GM12865 (cell line): ENCODE measurements around the gene SNX9.
A peak's percentile ranks its signal among the peaks of the same experiment; 100 is the strongest.

Source experiments
- DNase-seq: peaks from one replicate; pipeline ENCODE4 v3.0.0; 2010; ENCODE audit warnings: low read depth
- H3K4me3 ChIP-seq: 2 replicates; pipeline ENCODE4 v1.5.1; 2011; ENCODE audit warnings: mild to moderate bottlenecking, low read depth, low read length, control low read depth
- TF ChIP-seq, protein P1 (sequence below): IDR thresholded peaks from 2 replicates; pipeline ENCODE4 v1.5.1; 2011; ENCODE audit warnings: low read length, control low read depth, low read depth, inconsistent platforms; ENCODE audit not compliant: insufficient read depth; ENCODE audit errors: missing control alignments

Gene SNX9

DNA sequence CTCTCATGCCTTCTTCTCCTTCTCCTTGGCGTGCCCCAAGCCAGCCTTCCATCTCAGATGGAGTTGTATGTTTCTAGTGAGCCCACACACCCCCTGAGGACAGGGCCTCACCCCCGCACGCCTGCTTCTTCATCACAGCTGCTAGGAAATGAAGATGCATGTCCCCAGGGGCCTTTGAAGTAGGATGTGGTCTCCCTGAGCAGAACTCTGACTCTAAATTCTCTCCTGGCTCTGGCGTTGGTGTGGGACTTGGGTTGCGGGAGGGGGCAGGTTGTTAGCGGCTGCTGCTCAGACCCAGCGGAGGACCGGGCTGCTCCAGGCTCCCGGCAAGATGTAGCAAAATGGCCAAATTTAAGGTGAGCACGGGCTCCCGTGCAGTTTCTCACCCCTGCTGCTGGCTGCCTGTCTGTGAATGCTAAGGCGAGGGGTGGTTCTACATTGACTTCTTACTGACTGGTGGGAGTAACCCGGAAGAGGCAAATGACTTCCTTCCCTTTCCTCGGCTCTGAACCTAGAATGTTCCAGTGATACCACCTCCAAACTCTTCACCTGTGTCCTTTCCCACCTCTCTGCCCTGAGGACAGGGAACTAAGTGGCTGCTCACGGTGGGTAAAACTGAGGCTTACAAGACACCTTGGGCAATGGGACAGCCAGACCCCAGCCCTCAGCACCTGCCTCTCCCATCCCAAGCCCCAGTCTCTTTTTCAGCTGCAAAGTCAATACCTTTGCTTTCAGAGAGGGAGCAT is 167.4 kb downstream of the SNX9 start:
- H3K4me3 ChIP-seq = no peak overlapping the region
- TF ChIP-seq, protein P1, sequence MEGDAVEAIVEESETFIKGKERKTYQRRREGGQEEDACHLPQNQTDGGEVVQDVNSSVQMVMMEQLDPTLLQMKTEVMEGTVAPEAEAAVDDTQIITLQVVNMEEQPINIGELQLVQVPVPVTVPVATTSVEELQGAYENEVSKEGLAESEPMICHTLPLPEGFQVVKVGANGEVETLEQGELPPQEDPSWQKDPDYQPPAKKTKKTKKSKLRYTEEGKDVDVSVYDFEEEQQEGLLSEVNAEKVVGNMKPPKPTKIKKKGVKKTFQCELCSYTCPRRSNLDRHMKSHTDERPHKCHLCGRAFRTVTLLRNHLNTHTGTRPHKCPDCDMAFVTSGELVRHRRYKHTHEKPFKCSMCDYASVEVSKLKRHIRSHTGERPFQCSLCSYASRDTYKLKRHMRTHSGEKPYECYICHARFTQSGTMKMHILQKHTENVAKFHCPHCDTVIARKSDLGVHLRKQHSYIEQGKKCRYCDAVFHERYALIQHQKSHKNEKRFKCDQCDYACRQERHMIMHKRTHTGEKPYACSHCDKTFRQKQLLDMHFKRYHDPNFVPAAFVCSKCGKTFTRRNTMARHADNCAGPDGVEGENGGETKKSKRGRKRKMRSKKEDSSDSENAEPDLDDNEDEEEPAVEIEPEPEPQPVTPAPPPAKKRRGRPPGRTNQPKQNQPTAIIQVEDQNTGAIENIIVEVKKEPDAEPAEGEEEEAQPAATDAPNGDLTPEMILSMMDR = no peak
- peak; percentile 43 for DNase-seq

DNA sequence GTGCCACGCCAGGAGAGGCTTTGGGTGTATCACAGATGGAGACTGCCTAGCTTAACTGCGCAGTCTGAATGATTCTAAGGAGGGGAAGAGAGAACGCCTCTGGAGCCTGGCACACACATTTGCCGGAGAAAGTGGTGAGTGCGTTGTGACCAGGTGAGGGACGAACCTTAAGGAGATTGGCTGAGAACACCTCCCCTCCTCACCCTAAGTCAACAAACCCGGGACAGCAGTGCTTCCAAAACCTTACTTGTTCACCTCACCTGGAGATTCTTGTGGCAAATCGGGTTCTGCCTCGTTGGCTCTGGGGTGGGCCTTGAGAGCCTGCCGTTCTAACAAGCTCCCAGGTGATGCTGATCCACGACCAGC is 168.0 kb downstream of the SNX9 start:
- no peak overlapping the region for H3K4me3 ChIP-seq
- TF ChIP-seq, protein P1 = no peak
- DNase-seq = no peak

DNA sequence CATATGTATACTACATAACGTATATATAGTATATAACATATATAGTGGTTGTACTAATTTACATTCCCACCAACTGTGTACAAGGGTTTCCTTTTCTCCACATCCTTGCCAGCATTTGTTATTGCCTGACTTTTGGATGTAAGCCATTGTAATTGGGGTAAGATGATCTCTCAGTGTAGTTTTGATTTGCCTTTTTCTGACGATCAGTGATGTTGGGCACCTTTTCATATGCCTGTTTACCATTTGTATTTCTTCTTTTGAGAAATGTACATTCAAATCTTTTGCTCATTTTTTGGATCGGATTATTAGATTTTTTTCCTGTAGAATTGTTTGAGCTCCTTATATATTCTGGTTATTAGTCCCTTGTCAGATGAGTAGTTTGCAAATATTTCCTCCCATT is 170.0 kb downstream of the SNX9 start:
- TF ChIP-seq, protein P1 = no peak
- H3K4me3 ChIP-seq = no peak overlapping the region
- no peak for DNase-seq

DNA sequence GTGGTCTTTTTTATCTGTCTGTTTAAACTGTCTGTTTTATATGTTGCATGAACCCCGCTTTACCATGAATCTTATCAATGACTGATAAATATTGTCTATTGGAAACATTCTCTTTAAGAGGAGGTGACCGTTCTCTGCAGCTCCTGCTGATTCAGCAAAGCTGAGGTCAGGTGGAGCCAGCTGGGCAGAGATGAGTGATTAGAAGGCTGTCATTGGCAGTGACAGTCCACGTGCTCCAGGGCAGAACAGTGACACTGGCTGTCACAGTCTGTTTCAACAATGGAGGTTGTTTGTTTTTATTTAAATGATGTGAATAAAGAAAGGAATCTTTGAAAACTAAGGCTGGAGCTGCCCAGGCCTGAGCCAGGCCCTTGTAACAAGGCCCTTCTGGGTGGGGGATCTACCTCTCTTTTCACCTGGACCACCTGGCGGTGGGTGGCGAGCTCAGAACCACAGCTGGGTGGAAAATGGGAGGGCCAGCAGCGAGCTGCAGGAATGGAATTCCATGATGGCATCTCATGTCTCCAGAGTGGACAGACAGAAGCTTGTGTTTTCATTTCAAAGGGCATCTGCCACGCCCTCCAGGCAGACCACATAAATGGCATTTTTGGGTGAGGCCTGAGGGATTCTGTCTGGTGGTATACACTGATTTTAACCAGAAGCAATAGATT is 171.2 kb downstream of the SNX9 start:
- no peak for DNase-seq
- H3K4me3 ChIP-seq = no peak overlapping the region
- TF ChIP-seq, protein P1 = no peak
